Suprapubic skin (tissue), 4 donors: ENCODE data around the gene CDK5RAP2. TPM values are rescaled to one million over a fixed set of nuclear protein-coding genes. Genes with fewer than 3 reads are reported as not detected.

Source experiments
- DNase-seq, 2 donors: peaks; one replicate each; pipeline ENCODE4 v3.0.0-alpha.2; 2019; ENCODE audit warnings: low spot score in 2 of 2
- H3K27ac ChIP-seq: fragments of 200-600 bp; sonication (generic); one replicate; pipeline ENCODE4 v1.5.1; 2019
- H3K27me3 ChIP-seq: fragments of 200-600 bp; sonication (generic); one replicate; pipeline ENCODE4 v1.5.1; 2019
- H3K36me3 ChIP-seq: fragments of 200-600 bp; sonication (generic); one replicate; pipeline ENCODE4 v1.5.1; 2019
- H3K4me1 ChIP-seq: fragments of 200-600 bp; sonication (generic); one replicate; pipeline ENCODE4 v1.5.1; 2019
- H3K4me3 ChIP-seq: fragments of 200-600 bp; sonication (generic); one replicate; pipeline ENCODE4 v1.5.1; 2019; ENCODE audit warnings: mild to moderate bottlenecking
- H3K9me3 ChIP-seq: fragments of 200-600 bp; sonication (generic); one replicate; pipeline ENCODE4 v1.5.1; 2019
- EP300 ChIP-seq: sonication (generic); formaldehyde crosslinking; IDR thresholded peaks from one replicate; pipeline ENCODE4 v1.6.1; 2017; ENCODE audit warnings: antibody characterized with exemption
- POLR2A ChIP-seq, 2 donors: fragments of 450-650 bp; IDR thresholded peaks; one replicate each; pipeline ENCODE4 v1.6.1; 2017; ENCODE audit warnings: antibody characterized with exemption in 2 of 2, mild to moderate bottlenecking in 2 of 2, moderate library complexity in 2 of 2
- POLR2AphosphoS5 ChIP-seq, 3 donors: sonication (generic); formaldehyde crosslinking; IDR thresholded peaks; one replicate each; pipeline ENCODE4 v1.6.1; 2017; ENCODE audit warnings: antibody characterized with exemption in 3 of 3
- WGBS: methylation state at CpG from one replicate; pipeline ENCODE4 v1.1.5; 2018; 5-methylcytosine and 5-hydroxymethylcytosine counted together
- total RNA-seq, 4 donors: library from RNA; depleted of rRNA; stranded (reverse); fragments of >200 nt; gene quantifications; one replicate each; pipeline ENCODE4 v1.1.0, GENCODE V29; 2016
- TF ChIP-seq, protein P1 (sequence below), 2 donors: fragments of 200-600 bp in 1 of 2; fragments of 450-650 bp in 1 of 2; sonication (generic) in 1 of 2; IDR thresholded peaks; one replicate each; pipeline ENCODE4 v1.5.1; 2016 to 2019; ENCODE audit warnings: antibody characterized with exemption in 2 of 2, mild to moderate bottlenecking in 1 of 2, moderate library complexity in 1 of 2

Gene CDK5RAP2
- total RNA-seq, 4 donors from 2014 or later = 60.1 to 105 (median 64.3) TPM

DNA sequence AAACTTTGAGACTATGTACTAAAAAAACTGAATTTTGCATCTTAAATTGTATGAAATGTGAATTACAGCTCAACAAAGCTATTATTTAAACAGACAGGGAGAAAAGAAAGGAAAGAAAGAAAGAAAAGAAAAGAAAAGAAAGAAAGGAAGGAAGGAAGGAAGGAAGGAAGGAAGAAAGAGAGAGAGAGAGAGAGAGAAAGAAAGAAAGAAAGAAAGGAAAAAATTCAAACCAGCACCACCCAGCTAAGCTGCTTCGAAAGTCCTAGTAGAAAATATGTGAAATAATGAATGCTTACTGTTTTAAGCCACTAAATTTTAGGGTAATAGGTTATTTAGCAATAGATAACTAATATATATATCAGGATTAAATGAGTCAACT is 31.7 kb upstream of the CDK5RAP2 start:
- TF ChIP-seq, protein P1, sequence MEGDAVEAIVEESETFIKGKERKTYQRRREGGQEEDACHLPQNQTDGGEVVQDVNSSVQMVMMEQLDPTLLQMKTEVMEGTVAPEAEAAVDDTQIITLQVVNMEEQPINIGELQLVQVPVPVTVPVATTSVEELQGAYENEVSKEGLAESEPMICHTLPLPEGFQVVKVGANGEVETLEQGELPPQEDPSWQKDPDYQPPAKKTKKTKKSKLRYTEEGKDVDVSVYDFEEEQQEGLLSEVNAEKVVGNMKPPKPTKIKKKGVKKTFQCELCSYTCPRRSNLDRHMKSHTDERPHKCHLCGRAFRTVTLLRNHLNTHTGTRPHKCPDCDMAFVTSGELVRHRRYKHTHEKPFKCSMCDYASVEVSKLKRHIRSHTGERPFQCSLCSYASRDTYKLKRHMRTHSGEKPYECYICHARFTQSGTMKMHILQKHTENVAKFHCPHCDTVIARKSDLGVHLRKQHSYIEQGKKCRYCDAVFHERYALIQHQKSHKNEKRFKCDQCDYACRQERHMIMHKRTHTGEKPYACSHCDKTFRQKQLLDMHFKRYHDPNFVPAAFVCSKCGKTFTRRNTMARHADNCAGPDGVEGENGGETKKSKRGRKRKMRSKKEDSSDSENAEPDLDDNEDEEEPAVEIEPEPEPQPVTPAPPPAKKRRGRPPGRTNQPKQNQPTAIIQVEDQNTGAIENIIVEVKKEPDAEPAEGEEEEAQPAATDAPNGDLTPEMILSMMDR (IDR thresholded peaks at IDR 0.05) = no peak
- TF ChIP-seq POLR2A (IDR thresholded peaks at IDR 0.05) (no peak), EP300 (no peak), POLR2AphosphoS5 (IDR thresholded peaks at IDR 0.05) (no peak)
- no peaks in the 10 kb centered on the region for H3K9me3 ChIP-seq
- 100% methylated on average over 1 of the region's 1 CpG for WGBS
- no peak overlapping the region for H3K27ac ChIP-seq
- H3K4me3 ChIP-seq = no peak overlapping the region
- no peaks in the 10 kb centered on the region for H3K4me1 ChIP-seq
- H3K36me3 ChIP-seq = peaks cover 22% of the 10 kb centered on the region
- DNase-seq = no peak
- no peaks in the 10 kb centered on the region for H3K27me3 ChIP-seq

DNA sequence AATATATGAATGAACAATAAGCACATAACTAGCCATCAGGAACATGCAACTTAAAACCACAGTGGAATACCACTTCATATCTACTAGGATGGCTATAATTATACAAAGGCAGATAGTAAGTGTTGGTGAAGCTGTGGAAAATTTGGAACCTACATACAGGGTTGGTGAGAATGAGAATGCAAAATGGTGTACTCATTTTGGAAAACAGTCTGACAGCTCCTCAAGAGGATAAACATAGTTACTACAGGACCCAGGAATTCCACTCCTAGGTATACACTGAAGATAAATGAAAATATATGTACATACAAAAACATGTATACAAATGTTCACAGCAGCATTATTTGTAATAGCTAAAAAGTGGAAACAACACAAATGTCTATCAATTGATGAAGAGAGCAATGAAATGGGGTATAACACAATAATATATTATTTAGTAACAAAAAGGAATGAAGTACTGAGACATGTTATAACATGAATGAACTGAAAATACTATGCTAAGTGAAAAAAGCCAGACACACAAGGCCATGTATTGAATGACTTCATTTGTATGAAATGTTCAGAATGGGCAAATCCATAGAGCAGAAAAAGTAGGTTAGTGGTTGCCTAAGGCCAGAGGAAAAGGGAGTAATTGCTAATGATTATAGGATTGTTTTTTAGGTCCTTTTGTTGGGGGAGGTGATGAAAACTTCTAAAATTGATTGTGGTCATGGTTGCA is 31.2 kb upstream of the CDK5RAP2 start:
- peaks cover 26% of the 10 kb centered on the region for H3K36me3 ChIP-seq
- DNase-seq = no peak
- no peak overlapping the region for H3K4me3 ChIP-seq
- H3K27me3 ChIP-seq = no peaks in the 10 kb centered on the region
- H3K4me1 ChIP-seq = no peaks in the 10 kb centered on the region
- TF ChIP-seq POLR2AphosphoS5 (IDR thresholded peaks at IDR 0.05) = no peak
- TF ChIP-seq POLR2A (IDR thresholded peaks at IDR 0.05) = no peak
- TF ChIP-seq, protein P1 (IDR thresholded peaks at IDR 0.05) = no peak
- TF ChIP-seq EP300 = no peak
- H3K9me3 ChIP-seq = no peaks in the 10 kb centered on the region
- no peak overlapping the region for H3K27ac ChIP-seq

- Histone ChIP-seq H3K4me1 (no peaks in the 10 kb centered on the region), H3K27me3 (no peaks in the 10 kb centered on the region), H3K9me3 (no peaks in the 10 kb centered on the region), H3K36me3 (peaks cover 36% of the 10 kb centered on the region), H3K27ac (no peak overlapping the region), H3K4me3 (no peak overlapping the region)
- whole genome bisulfite sequencing = 90% methylated on average over 2 of the region's 2 CpGs
- DNase-seq = no peak
- TF ChIP-seq POLR2A (IDR thresholded peaks at IDR 0.05) (no peak), POLR2AphosphoS5 (IDR thresholded peaks at IDR 0.05) (no peak), EP300 (no peak)
- TF ChIP-seq, protein P1 (IDR thresholded peaks at IDR 0.05) = no peak
Measured at GRCh38 chr9:120609636-120610035, 29.7 kb upstream of the CDK5RAP2 start.

GRCh38 chr9:120608421-120608820 is 28.5 kb upstream of the CDK5RAP2 start:
- H3K27ac ChIP-seq = no peak overlapping the region
- no peaks in the 10 kb centered on the region for H3K27me3 ChIP-seq
- no peaks in the 10 kb centered on the region for H3K9me3 ChIP-seq
- TF ChIP-seq POLR2AphosphoS5 (IDR thresholded peaks at IDR 0.05) = no peak
- TF ChIP-seq, protein P1 (IDR thresholded peaks at IDR 0.05) = no peak
- TF ChIP-seq EP300 = no peak
- no peak for TF ChIP-seq POLR2A (IDR thresholded peaks at IDR 0.05)
- peaks cover 42% of the 10 kb centered on the region for H3K36me3 ChIP-seq
- H3K4me1 ChIP-seq = no peaks in the 10 kb centered on the region
- H3K4me3 ChIP-seq = no peak overlapping the region
- no peak for DNase-seq

DNA sequence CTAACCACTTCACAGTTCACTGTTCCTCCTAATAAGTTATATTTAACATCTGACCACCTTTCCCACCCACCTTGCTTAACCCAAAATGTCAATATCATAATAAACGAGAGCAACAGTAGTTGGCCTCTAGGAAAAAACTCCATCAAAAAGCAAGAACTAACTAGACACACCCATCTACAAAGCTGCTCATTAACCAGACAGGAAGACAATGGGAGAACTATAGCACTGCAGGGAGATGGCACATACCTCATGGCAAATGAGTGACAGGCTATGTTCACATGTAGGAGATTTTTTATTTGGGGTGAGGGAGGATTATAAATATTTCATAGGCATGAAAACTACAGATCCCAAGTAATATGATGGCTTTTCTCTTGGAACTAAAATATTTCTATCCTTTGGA is 23.6 kb upstream of the CDK5RAP2 start:
- Histone ChIP-seq H3K27me3 (no peaks in the 10 kb centered on the region), H3K4me1 (no peaks in the 10 kb centered on the region), H3K36me3 (peaks cover 31% of the 10 kb centered on the region), H3K9me3 (no peaks in the 10 kb centered on the region), H3K4me3 (no peak overlapping the region), H3K27ac (no peak overlapping the region)
- 79% methylated on average over 1 of the region's 1 CpG for WGBS
- no peak for TF ChIP-seq POLR2AphosphoS5 (IDR thresholded peaks at IDR 0.05)
- no peak for TF ChIP-seq POLR2A (IDR thresholded peaks at IDR 0.05)
- TF ChIP-seq EP300 = no peak
- TF ChIP-seq, protein P1 (IDR thresholded peaks at IDR 0.05) = no peak
- DNase-seq = no peak
